Measurements from ENCODE around the gene STH. TPM values are rescaled to one million over a fixed set of nuclear protein-coding genes. Genes with fewer than 3 reads are reported as not detected.

Gene STH
- total RNA-seq, 1 donor from 2014 or later, result not detected

DNA sequence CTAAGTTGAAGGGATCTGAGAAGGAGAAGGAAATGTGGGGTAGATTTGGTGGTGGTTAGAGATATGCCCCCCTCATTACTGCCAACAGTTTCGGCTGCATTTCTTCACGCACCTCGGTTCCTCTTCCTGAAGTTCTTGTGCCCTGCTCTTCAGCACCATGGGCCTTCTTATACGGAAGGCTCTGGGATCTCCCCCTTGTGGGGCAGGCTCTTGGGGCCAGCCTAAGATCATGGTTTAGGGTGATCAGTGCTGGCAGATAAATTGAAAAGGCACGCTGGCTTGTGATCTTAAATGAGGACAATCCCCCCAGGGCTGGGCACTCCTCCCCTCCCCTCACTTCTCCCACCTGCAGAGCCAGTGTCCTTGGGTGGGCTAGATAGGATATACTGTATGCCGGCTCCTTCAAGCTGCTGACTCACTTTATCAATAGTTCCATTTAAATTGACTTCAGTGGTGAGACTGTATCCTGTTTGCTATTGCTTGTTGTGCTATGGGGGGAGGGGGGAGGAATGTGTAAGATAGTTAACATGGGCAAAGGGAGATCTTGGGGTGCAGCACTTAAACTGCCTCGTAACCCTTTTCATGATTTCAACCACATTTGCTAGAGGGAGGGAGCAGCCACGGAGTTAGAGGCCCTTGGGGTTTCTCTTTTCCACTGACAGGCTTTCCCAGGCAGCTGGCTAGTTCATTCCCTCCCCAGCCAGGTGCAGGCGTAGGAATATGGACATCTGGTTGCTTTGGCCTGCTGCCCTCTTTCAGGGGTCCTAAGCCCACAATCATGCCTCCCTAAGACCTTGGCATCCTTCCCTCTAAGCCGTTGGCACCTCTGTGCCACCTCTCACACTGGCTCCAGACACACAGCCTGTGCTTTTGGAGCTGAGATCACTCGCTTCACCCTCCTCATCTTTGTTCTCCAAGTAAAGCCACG is 28.3 kb downstream of the STH start:
- Mint-ChIP-seq H3K36me3 (ENCODE audit: low read depth, unreplicated experiment) (peaks cover 36% of the 10 kb centered on the region), H3K4me3 (ENCODE audit: unreplicated experiment) (no peak overlapping the region), H3K27ac (ENCODE audit: unreplicated experiment) (peak overlapping the region; percentile 41), H3K9me3 (ENCODE audit: unreplicated experiment) (no peaks in the 10 kb centered on the region), H3K4me1 (ENCODE audit: low read depth, unreplicated experiment) (no peaks in the 10 kb centered on the region), H3K27me3 (ENCODE audit: low read depth, unreplicated experiment) (no peaks in the 10 kb centered on the region)
- Histone ChIP-seq H3K9me3 (ENCODE audit: insufficient read depth, low read depth, low read length) (no peaks in the 10 kb centered on the region), H3K36me3 (ENCODE audit: insufficient read depth, low read length) (peaks cover 25% of the 10 kb centered on the region), H3K79me2 (ENCODE audit: insufficient read depth, low read length) (no peaks in the 10 kb centered on the region), H3K27ac (ENCODE audit: low read depth, low read length) (no peak overlapping the region), H2AFZ (ENCODE audit: low read depth, low read length) (no peak overlapping the region), H3K27me3 (ENCODE audit: insufficient read depth, low read length) (no peaks in the 10 kb centered on the region), H3K9ac (ENCODE audit: low read length) (no peak overlapping the region), H3K4me3 (ENCODE audit: insufficient read depth, low read depth, low read length) (no peak overlapping the region), H3K4me1 (ENCODE audit: insufficient read depth, low read length) (no peaks in the 10 kb centered on the region), H4K20me1 (ENCODE audit: insufficient read depth, low read length) (peaks cover 28% of the 10 kb centered on the region), H3K4me2 (ENCODE audit: low read length) (no peak overlapping the region)
- no peak for TF ChIP-seq CTCF (IDR thresholded peaks at IDR 0.05; ENCODE audit: insufficient read depth, low read depth, low read length)
- TF ChIP-seq EZH2 (IDR thresholded peaks at IDR 0.05; ENCODE audit: insufficient read depth, low read length), result no peak
- FAIRE-seq (no peak), DNase-seq (ENCODE audit: low read depth) (no peak)

DNA sequence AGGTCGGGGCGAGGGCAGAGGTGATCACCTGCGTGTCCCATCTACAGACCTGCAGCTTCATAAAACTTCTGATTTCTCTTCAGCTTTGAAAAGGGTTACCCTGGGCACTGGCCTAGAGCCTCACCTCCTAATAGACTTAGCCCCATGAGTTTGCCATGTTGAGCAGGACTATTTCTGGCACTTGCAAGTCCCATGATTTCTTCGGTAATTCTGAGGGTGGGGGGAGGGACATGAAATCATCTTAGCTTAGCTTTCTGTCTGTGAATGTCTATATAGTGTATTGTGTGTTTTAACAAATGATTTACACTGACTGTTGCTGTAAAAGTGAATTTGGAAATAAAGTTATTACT is 28.9 kb downstream of the STH start:
- Histone ChIP-seq H3K4me1 (ENCODE audit: insufficient read depth, low read length) (no peaks in the 10 kb centered on the region), H3K9me3 (ENCODE audit: insufficient read depth, low read depth, low read length) (no peaks in the 10 kb centered on the region), H3K36me3 (ENCODE audit: insufficient read depth, low read length) (peaks cover 28% of the 10 kb centered on the region), H3K4me3 (ENCODE audit: insufficient read depth, low read depth, low read length) (no peak overlapping the region), H3K9ac (ENCODE audit: low read length) (no peak overlapping the region), H3K27ac (ENCODE audit: low read depth, low read length) (no peak overlapping the region), H2AFZ (ENCODE audit: low read depth, low read length) (no peak overlapping the region), H3K4me2 (ENCODE audit: low read length) (no peak overlapping the region), H3K79me2 (ENCODE audit: insufficient read depth, low read length) (no peaks in the 10 kb centered on the region), H4K20me1 (ENCODE audit: insufficient read depth, low read length) (peaks cover 28% of the 10 kb centered on the region), H3K27me3 (ENCODE audit: insufficient read depth, low read length) (no peaks in the 10 kb centered on the region)
- Mint-ChIP-seq H3K36me3 (ENCODE audit: low read depth, unreplicated experiment) (peaks cover 35% of the 10 kb centered on the region), H3K9me3 (ENCODE audit: unreplicated experiment) (no peaks in the 10 kb centered on the region), H3K27ac (ENCODE audit: unreplicated experiment) (no peak overlapping the region), H3K4me1 (ENCODE audit: low read depth, unreplicated experiment) (no peaks in the 10 kb centered on the region), H3K27me3 (ENCODE audit: low read depth, unreplicated experiment) (no peaks in the 10 kb centered on the region), H3K4me3 (ENCODE audit: unreplicated experiment) (no peak overlapping the region)
- TF ChIP-seq EZH2 (IDR thresholded peaks at IDR 0.05; ENCODE audit: insufficient read depth, low read length), result no peak
- no peak for FAIRE-seq
- DNase-seq (ENCODE audit: low read depth), result no peak

- no peaks in the 10 kb centered on the region for H3K27me3 Mint-ChIP-seq (ENCODE audit: low read depth, unreplicated experiment)
- no peak for TF ChIP-seq EZH2 (IDR thresholded peaks at IDR 0.05; ENCODE audit: insufficient read depth, low read length)
- no peak for TF ChIP-seq CTCF (IDR thresholded peaks at IDR 0.05; ENCODE audit: insufficient read depth, low read depth, low read length)
Measured at GRCh38 chr17:46028374-46028773, 29.3 kb downstream of the STH start.

More at GRCh38 chr17:46028374-46028773, 29.3 kb downstream of the STH start:
- peaks cover 32% of the 10 kb centered on the region for H3K36me3 ChIP-seq (ENCODE audit: insufficient read depth, low read length)
- peaks cover 28% of the 10 kb centered on the region for H4K20me1 ChIP-seq (ENCODE audit: insufficient read depth, low read length)
- H3K9ac ChIP-seq (ENCODE audit: low read length), result no peak overlapping the region
- H3K4me1 Mint-ChIP-seq (ENCODE audit: low read depth, unreplicated experiment), result no peaks in the 10 kb centered on the region
- no peak overlapping the region for H3K4me3 Mint-ChIP-seq (ENCODE audit: unreplicated experiment)
- H3K27ac ChIP-seq (ENCODE audit: low read depth, low read length), result no peak overlapping the region
- H2AFZ ChIP-seq (ENCODE audit: low read depth, low read length), result no peak overlapping the region
- DNase-seq (ENCODE audit: low read depth) (no peak), FAIRE-seq (no peak)
- no peaks in the 10 kb centered on the region for H3K27me3 ChIP-seq (ENCODE audit: insufficient read depth, low read length)
- H3K27ac Mint-ChIP-seq (ENCODE audit: unreplicated experiment), result peak overlapping the region; percentile 44
- H3K9me3 Mint-ChIP-seq (ENCODE audit: unreplicated experiment), result no peaks in the 10 kb centered on the region
- H3K4me1 ChIP-seq (ENCODE audit: insufficient read depth, low read length), result no peaks in the 10 kb centered on the region
- peaks cover 32% of the 10 kb centered on the region for H3K36me3 Mint-ChIP-seq (ENCODE audit: low read depth, unreplicated experiment)
- H3K79me2 ChIP-seq (ENCODE audit: insufficient read depth, low read length), result no peaks in the 10 kb centered on the region
- H3K4me3 ChIP-seq (ENCODE audit: insufficient read depth, low read depth, low read length), result no peak overlapping the region
- no peaks in the 10 kb centered on the region for H3K9me3 ChIP-seq (ENCODE audit: insufficient read depth, low read depth, low read length)
- H3K4me2 ChIP-seq (ENCODE audit: low read length), result no peak overlapping the region
